Measurements from ENCODE around the gene MARK2.

The MARK2 gene

DNA sequence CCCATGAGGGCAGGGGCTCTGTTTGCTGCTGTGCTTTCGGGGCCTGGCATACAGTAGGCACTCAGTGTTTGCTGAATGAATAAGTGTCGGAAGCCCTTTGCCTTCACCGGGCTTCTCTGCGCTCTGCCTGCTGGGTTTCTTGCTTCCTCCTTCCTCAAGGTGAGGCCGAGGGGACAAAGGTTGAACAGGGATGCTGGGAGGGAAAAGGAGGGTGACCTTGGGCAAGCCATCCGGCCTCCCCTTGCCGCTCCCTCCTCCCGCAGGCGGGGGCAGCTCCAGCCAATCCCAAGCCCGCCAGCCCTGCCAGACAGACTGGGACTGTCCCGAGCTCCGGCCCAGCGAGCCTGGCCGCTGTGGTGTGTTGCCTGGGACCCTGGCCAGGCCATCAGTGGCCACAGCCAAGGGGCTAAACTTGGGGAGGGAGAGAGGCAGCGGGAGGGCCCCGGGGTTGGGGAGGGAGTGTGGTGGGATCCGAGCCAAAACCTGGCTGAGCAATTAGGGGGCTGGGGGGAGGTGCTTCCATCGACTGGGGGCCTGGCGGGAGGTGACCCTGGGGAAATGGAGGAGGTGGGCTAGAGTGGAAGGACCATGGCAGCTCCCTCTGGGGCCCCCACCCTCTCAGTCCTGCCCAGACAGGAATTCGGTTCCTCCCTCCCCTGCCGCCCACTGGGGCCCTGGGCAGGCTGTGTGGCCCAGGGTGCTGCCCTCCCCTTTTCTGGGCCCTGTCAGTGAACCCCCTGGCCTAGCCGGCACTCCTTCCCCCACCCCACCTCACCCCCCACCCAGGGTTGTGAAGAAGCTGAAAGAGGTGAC, 81.4 kb downstream of the MARK2 start:
- in situ Hi-C loops (cut with MboI; ENCODE audit: low sequenced_read_pairs) = no loop called here

DNA sequence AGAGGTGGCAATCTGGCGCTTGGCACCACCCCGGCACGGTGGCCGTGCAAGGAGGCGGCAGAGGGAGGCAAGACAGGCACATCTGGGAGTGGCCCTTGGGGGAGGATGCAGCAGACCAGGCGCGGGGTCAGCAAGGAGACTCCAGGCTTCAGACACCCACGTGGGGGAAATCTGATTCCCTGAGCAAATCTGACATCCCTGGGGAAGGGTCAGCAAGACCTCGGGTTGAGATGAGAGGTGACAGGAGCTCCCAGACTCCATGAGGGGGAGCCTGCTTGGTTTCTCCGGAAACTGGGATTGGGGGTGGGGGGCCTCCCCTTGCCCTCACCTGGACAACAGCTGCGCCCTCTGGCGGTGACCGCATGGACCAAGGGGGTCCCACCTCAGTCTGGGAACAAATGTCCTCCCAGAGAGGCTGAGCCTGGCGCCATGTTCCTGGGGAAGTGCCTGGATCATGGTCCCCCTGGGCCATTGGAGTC, 82.1 kb downstream of the MARK2 start:
- in situ Hi-C loops (cut with MboI; ENCODE audit: low sequenced_read_pairs) = no loop called here

DNA sequence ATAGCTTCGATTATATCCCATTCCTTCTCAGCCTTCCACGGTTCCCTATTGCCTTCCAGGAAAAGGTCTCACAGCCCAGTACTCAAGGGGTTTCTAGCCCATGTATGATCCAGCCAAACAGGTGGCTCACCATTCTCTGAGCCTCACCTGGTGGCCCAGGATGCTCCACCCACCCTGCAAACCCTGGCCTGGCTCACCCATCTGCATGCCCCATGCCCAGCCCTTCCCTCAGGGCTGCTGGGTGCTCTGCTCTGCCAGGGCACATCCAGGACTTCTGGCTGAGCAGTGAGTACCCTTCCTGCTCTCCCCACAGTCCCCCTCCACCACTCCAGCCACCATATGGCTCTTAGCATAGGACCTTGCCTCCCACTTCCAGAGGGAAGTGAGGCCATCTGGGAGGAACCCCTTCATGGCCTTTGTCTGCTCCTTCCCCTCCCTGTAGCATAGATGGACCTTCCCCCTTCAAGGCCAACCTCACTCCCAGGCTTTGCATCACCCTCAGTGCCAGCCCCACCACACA, 83.8 kb downstream of the MARK2 start:
- in situ Hi-C loops (cut with MboI; ENCODE audit: low sequenced_read_pairs) = no loop called here

DNA sequence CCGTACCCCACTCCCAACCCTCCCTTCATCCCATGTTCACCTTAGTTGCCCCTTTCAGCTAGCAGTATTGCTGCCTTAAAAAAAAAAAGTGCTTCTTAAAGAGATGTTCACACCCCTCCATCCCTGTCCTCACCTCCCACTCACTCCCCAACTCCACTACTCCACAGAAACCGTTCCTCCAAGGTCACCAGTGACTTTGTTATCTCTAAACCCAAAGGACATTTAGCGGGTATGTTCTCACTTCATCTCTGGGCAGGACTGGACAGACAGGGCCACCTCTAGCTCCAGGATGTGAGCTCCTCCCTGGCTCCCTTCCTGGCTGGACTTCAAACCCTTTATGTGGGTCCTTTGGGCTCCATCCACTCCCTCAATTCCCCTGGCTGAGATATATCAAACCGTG, 84.4 kb downstream of the MARK2 start:
- in situ Hi-C loops (cut with MboI; ENCODE audit: low sequenced_read_pairs) = no loop called here

DNA sequence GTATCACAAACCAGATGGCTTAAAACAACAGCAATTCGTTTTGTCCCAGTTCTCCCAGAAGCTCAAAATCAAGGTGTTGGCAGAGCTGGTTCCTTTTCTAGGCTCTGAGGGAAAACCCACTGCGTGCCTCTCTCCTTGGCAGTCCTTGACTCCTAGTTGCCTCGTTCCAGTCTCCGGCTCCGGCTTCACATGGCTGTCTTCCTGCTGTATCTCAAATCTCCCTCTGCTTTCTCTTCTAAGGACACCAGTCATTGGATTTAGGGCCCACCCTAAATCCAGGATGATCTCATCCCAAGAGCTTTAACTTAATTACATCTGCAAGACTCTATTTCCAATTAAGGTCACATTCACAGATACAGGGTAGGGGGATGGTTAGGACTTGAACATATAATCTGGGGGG, 90.7 kb downstream of the MARK2 start:
- in situ Hi-C loops (cut with MboI; ENCODE audit: low sequenced_read_pairs) = no loop called here

DNA sequence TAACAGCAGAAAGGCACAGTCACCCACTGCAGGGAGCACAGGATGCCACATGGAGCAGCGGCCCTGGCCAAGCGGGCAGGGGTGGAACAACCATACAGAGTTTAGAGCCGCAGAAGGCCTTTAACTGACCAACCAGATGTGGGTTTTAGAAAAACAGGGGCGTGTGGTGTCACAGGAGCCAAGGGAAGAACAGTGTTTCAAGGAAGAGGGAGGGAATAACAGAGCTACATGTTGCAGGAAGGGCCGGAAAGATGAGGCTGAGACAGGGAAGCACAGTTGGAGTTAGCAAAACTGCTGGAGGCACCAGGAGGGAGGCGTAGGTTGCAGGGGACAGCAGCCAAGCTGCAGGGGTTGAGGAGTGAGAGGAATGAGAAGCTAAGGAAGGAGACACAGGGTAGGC, 92.1 kb downstream of the MARK2 start:
- in situ Hi-C loops (cut with MboI; ENCODE audit: low sequenced_read_pairs) = no loop called here

DNA sequence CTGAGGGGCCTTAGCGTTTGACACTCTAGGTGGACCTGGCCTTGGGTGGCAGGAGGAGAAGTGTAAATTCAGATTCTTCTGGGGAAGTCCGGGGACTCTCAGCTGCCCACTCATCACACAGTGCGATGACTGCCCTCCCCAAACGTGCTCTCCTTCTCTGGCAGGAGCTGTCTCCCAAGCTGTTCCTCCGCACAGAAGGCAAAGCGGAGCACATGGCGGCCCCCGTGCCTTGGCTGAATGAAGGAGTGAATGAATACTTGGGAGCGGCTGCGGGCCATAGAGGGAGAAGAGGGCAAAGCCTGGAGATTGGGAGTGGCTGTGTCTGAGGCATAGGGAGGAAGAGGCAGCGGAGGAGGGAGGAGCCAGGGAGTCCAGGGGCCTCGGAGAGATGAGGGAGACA, 93.0 kb downstream of the MARK2 start:
- in situ Hi-C loops (cut with MboI; ENCODE audit: low sequenced_read_pairs) = no loop called here

DNA sequence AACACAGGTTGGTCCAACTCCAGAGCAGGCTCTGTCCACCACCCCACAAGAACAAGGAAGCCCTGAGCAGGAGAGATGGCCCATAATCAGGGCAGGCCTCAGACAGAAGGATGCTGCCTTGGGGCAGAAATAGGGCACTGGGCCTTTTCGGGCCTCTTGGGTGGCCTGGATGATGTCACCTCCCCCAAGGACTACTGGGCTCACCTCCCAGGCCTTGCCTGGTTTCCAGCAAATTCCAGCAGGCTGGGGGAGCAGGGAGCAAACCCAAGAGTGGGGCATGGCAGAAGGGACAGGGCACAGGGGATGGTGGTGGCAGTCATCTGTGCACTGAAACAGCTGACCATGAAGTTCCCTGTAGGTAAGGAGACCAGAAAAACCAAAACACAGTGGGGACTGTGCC, 94.5 kb downstream of the MARK2 start:
- in situ Hi-C loops (cut with MboI; ENCODE audit: low sequenced_read_pairs) = no loop called here

DNA sequence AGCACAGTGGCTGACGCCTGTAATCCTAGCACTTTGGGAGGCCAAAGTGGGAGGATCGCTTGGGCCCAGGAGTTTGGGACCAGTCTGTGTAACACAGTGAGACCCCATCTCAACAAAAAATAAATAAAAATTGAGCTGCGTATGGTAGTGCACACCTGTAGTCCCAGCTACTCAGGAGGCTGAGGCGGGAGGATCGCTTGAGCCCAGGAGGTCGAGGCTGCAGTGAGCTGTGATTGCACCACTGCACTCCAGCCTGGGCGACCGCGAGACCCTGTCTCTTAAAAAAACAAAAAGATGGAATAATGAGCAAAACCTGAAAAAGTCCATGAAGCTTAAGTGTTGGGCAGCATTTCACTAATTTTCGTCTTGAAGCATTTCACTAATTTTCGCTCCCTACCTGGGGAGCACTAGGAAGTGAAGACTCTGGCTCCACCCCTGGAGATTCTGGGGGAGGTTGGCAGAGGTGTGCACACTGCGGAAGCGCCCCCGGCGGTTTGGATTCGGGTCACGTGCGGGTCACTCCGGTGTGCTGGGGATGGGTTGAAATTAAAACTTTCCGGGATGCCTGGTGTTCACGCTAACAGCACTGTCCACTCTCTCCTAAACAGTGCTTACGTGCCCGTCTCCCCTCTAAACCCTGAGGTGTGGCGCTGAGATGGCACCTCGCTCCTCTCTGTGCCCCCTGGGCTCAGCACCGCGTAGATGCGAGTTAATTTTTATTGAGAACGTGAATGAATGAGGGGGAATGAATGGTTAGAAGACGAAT, 99.0 kb downstream of the MARK2 start:
- in situ Hi-C loops (cut with MboI; ENCODE audit: low sequenced_read_pairs) = no loop called here

DNA sequence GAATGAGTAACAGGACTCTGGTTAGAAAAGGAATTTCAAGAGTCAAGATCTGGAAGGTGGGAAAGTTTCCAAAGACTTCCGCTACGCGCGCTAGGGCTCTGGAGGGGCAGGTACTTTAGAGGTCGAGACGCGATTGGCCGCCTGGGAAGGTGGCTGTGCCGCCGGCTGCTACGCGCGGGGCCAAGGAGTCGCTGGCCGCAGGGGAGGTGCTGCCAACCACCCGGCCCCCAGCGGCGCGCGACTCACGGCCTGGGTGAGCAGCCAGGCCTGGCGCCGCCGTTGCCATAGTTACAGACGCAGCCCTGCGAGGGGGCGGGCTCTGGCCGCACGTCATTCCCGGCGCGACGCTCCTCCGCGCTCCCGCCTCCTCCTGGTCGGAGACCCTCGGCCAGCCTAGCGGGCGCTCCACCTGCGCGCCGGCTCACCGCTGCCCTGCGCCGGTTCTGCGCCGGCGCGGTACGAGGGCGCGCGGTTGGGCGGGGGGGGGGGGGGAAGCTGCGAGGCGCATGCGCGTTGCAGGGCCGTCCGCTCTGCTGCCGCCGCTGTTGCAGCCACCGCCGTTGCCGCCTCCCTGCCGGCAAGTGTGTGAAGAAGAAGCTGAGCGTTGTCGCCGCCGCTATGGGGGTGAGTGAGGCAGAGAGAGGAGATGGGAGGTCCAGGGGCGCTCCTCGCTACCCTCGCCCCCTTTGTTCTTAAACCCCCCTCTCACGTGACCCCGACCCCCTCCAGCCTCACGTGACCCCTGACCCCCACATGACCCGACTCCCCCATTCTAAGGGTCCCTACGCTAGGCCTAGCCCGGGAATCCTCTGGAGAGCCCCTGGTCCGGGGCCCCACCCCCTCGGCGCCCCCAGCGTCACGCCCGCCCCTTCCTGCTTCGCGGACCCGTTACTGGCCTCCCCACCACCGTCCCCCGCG, 99.8 kb downstream of the MARK2 start, which contains the start of gene NAA40:
Gene NAA40, plus strand, starts transcription at position 524 of the 918 bp plus-strand sequence. Its CDS starts 95 bp downstream, at position 619.
- in situ Hi-C loops (cut with MboI; ENCODE audit: low sequenced_read_pairs) = no loop called here

DNA sequence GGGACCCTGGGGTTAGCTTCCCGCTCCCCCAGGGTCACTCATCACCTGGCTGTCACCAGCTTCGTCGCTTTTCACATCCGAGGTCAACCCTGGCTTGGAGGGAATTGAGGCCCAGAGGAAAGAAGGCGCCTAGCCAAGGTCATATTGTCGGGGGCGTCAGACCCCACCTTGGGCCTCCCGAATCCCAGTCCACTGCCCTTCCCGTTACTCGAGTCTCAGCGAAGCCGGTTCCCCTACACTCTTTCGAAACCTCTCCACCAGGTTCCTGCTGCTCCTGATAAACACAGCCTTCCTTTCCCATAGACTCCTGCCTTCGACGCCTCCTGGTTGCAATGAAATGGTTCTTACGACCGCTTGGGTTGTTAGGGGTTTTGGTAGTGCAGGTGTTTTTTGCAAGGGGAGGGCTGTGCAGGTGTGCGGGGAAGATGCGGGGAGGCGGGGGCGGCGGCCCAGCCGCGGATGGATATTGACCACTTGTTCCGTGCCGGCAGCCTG, 100.5 kb downstream of the MARK2 start:
- in situ Hi-C loops (cut with MboI; ENCODE audit: low sequenced_read_pairs) = no loop called here

DNA sequence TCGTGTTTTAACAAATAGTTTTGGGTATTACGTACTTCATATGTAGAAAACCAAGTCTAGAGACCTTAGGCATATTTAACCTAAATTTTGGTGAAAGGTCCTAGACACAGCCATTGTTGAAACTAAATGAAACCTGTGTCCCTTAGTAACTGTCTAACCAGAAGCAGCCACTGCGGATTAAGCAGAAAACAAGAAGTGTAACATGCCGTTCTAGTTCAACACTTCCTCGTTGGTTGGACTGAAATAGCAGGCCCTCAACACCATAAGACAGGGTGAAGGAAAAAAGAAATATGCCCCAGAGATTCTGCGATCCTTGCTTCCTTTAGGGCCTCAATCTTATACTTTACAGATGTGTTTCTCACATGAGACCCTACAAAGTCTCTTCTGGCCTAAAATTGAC, 101.9 kb downstream of the MARK2 start:
- in situ Hi-C loops (cut with MboI; ENCODE audit: low sequenced_read_pairs) = no loop called here

DNA sequence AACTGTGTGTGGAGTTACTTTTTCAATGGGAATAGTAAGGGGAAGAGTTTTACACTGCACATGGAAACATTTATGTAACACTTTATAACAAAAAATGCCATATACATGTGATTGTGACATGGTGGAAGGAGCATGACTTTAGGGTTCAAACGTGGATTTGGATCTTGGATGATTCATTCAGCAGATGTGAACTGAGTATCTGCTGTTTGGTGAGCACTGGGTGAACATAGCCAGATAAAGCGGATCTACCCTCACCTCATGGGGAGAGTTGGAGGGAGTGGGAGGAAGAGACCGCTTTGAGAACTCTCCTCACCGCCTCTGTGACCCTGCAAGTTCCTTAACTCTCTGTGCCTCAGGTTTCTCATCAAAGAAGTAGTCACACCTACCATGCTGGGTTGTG, 103.0 kb downstream of the MARK2 start:
- in situ Hi-C loops (cut with MboI; ENCODE audit: low sequenced_read_pairs) = no loop called here

DNA sequence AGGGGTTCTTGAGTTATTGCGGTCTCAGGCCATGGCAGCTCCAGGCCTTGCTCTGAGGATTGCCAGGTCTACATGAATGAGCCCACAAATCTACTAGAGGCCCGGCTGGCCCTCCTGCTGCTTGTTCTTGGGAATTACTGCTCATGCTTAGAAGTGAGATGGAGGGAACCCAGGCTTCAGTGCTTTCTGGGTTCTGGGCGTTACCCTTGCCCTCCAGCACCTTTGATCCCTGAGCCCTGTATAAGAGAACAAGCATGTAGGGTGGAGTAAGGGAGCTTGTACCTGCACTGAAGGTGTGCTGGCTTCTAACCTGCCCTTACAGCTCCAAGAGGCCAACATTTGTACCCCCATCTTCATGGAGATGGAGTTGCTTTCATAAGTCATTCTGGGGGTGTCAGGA, 103.9 kb downstream of the MARK2 start:
- in situ Hi-C loops (cut with MboI; ENCODE audit: low sequenced_read_pairs) = no loop called here

DNA sequence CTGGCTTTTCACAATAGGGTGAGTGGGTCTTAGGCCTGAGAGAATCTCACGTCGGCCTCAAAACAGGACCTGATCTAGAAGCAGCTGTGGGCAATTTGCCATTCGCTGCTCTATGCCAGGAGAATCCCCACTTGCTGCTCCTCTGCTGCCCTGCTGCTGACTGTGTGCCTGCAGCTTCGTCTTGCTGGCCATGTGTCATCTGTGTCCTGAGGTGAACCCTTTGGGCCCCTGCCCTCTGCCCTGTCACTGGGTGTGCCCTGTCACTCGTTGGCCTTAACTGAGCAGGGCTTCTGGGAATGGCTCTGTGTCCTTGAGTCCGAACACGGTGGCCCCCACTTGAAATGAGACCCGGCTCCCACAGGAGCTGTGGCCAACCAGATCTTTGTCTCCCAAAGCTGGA, 106.1 kb downstream of the MARK2 start:
- in situ Hi-C loops (cut with MboI; ENCODE audit: low sequenced_read_pairs) = no loop called here

DNA sequence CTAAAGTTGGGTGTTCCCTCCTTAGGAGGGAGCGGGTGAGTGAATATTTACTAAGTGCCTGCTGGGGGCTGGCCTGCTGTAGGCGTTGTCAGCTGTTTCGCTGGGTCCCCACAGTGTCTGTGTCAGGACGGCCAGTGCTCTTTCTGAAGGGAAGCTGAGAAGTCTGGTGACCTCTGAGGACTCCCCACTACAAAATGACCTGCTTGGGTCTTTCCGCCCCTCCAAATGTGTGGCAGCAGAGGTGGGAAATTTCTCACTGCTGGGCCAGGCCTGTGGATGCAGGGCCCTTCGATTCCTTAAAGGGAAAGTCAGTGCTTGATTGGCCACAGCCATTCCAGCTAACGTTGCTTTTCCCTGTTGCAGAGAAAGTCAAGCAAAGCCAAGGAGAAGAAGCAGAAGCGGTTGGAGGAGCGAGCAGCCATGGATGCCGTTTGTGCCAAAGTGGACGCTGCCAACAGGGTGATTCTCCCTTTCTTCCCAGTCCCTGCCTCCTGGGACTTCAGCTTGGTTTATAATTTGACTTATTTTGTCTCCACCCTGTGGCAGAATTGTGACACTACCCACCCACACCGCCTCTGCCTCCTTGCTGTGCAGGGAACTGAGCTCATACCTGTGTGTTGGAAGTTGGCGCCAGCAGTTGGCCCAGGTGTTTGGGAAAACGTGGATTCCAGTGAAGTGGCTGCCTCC, 106.7 kb downstream of the MARK2 start:
- in situ Hi-C loops (cut with MboI; ENCODE audit: low sequenced_read_pairs) = no loop called here

DNA sequence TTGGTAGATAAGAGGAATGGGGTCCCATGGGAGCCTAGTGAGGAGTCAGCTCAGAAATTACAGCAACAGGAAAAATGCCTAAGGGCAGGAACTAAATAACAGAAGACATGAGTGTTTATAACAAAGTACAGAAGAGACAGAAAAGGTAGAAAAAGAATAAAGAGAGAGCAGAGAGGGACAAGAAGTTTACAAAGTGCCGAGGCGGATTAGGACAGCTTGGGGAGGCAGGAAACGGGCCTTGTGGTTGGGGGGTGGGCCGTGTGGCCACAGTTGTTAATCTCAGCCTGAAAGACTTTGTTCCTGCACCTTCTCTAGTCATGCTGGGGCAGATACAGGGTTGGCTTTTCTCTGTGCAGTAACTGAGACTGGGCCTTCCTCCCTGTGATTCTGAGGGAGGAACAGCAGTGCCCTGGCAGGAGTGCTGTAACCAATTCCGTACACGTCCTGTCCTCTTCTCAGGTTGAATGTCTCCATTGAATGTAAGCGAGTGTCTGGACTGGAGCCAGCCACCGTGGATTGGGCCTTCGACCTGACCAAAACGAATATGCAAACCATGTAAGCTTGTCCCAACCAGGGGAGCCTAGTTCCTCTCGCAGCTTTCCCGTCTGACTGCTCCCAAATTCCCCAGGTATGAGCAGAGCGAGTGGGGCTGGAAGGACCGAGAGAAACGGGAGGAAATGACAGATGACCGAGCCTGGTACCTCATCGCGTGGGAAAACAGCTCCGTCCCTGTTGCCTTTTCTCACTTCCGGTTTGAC, 113.0 kb downstream of the MARK2 start:
- in situ Hi-C loops (cut with MboI; ENCODE audit: low sequenced_read_pairs) = no loop called here

DNA sequence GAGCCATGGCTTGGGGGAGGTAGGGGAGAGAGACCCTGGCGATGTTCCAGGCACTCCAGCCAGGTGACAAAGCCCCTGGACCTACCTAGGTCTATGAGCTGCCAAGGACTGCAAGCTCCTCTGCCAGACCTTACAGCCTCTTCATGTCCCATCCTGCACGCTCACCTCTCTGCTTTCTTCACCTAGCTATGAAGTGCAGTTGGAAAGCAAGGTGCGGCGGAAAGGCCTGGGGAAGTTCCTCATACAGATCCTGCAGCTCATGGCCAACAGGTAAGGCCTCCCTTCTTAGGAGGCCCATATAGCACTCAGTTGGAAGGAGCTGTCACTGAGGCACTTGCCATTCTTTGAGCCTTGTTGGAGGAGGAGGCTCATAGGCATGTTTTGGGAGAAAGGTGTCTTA, 113.7 kb downstream of the MARK2 start:
- in situ Hi-C loops (cut with MboI; ENCODE audit: low sequenced_read_pairs) = no loop called here

DNA sequence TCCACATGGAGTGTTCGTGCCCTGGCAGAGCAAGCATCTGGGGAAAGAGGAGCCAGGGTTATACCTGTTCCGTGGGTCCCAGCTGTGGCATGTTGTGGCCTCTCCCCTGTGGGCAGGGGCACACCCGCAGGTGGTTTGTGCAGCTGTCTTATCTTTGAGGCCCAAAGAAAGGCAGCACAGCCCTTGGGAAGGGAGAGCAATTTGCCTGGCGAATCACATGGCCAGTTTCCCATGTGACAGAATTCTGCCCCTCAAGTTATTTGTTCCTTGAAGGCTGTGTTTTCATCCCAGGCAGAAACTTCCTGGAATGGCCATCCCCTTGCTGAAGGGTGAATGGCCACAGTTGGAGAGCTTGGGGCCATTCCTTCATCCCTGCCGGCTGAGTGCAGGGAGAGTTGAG, 119.1 kb downstream of the MARK2 start:
- in situ Hi-C loops (cut with MboI; ENCODE audit: low sequenced_read_pairs) = no loop called here
